GM23338 (cell line): Measurements from ENCODE around the gene CACNA1D.

Source experiments
- EZH2 ChIP-seq: fragments of 200-600 bp; sonication (generic); IDR thresholded peaks from one replicate; pipeline ENCODE4 v1.8.0; 2017; ENCODE audit warnings: antibody characterized with exemption, mild to moderate bottlenecking, low read depth; ENCODE audit not compliant: unreplicated experiment
- JUNB ChIP-seq: IDR thresholded peaks from one replicate; pipeline ENCODE4 v1.6.1; 2016; ENCODE audit warnings: antibody characterized with exemption; ENCODE audit not compliant: unreplicated experiment
- POLR2AphosphoS5 ChIP-seq: IDR thresholded peaks from 2 replicates; pipeline ENCODE4 v1.6.1; 2016; ENCODE audit warnings: antibody characterized with exemption, low read depth
- TF ChIP-seq, protein P1 (sequence below), 2 experiments: fragments of 200-600 bp in 1 of 2; sonication (generic) in 1 of 2; conservative IDR thresholded peaks; 2 replicates each; pipeline versions ENCODE4 v1.5.1 to v1.6.1; 2016 to 2017; ENCODE audit warnings: antibody characterized with exemption in 2 of 2, low read depth in 2 of 2, mild to moderate bottlenecking in 2 of 2, moderate library complexity in 1 of 2

DNA sequence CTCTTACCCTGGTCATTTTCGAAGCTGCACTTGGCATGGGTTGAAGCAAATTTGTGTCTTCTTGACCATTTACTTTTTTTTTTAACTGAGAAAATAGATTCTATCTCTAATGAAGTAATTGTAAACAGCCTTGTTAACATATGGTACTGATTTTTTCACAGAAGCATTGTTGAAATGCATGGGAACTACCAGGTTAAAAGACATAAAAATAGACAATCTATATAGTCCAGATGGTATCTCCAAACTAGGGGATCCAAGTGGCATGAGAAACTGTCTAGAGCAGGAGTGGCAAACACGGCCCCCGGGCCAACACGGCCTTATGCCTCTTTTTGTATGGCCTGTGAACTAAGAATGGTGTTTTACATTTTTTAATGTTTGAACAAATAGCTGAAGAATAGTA, 41.9 kb downstream of the CACNA1D start:
- TF ChIP-seq, protein P1, sequence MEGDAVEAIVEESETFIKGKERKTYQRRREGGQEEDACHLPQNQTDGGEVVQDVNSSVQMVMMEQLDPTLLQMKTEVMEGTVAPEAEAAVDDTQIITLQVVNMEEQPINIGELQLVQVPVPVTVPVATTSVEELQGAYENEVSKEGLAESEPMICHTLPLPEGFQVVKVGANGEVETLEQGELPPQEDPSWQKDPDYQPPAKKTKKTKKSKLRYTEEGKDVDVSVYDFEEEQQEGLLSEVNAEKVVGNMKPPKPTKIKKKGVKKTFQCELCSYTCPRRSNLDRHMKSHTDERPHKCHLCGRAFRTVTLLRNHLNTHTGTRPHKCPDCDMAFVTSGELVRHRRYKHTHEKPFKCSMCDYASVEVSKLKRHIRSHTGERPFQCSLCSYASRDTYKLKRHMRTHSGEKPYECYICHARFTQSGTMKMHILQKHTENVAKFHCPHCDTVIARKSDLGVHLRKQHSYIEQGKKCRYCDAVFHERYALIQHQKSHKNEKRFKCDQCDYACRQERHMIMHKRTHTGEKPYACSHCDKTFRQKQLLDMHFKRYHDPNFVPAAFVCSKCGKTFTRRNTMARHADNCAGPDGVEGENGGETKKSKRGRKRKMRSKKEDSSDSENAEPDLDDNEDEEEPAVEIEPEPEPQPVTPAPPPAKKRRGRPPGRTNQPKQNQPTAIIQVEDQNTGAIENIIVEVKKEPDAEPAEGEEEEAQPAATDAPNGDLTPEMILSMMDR (conservative IDR thresholded peaks at IDR 0.05; ENCODE audit: low read depth in 2 of 2) = no peak
- TF ChIP-seq EZH2 (no peak), JUNB (no peak), POLR2AphosphoS5 (no peak)
